ENCODE data around the gene ZFYVE9.
"Not testable (repeated sequence)": the region's sequence is repeated elsewhere in the genome, so short reads cannot be mapped to it uniquely, and the experiment has no call there.

GRCh38 chr1:52369851-52370250 is 228.0 kb downstream of the ZFYVE9 start:
- not testable (repeated sequence) for TF ChIP-seq CTCF, POLR2A (IDR thresholded peaks at IDR 0.05)
